Activated CD4-positive, CD25-positive, alpha-beta regulatory T cell (primary cell): Measurements from ENCODE around the gene PSMG2.
A peak's percentile ranks its signal among the peaks of the same experiment; 100 is the strongest.
"Not testable (repeated sequence)": the region's sequence is repeated elsewhere in the genome, so short reads cannot be mapped to it uniquely, and the experiment has no call there.

Experiments
- DNase-seq, 4 experiments: peaks; one replicate each; lab custom pipeline; 2025; lab: John Stamatoyannopoulos, UW

The PSMG2 gene

DNA sequence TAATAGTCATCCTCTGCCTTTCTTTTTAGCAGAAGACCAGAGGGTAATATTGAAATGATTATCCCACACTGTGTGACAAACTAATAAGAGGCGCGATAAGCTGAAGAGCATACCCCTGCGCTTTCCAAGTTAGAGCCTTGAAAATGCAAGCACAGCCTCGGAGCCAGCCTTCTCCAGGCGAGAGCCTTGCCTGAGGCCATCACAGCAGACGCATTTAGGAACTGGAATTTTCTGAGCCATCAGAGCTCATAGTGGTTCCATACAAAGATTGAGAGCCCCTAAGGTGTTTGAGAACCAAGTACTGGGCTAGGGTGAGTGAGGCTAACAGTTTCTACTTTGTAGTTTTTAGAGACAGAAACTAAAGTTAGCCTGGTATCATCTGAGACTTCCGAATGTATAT lies 19.9 kb downstream of the PSMG2 start:
- DNase-seq = no peak

DNA sequence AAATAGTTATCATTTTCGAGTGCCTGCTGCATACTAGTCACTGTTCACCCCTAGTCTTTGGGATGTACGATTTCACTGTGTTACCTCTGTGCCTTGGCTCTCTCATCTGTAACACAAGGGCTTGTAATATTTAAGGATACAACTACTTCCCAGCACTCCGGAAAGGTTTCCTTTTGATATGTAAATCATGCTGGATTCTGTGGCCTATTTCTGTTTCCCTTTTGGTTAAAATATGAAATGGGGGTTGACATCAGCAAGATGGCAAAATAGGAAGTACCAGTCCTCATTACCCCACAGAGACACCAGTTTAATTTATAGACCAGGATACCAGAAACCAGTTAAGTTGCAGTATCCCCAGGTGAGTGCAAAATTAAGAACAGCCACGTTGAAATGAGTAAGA lies 23.5 kb downstream of the PSMG2 start:
- no peak for DNase-seq

DNA sequence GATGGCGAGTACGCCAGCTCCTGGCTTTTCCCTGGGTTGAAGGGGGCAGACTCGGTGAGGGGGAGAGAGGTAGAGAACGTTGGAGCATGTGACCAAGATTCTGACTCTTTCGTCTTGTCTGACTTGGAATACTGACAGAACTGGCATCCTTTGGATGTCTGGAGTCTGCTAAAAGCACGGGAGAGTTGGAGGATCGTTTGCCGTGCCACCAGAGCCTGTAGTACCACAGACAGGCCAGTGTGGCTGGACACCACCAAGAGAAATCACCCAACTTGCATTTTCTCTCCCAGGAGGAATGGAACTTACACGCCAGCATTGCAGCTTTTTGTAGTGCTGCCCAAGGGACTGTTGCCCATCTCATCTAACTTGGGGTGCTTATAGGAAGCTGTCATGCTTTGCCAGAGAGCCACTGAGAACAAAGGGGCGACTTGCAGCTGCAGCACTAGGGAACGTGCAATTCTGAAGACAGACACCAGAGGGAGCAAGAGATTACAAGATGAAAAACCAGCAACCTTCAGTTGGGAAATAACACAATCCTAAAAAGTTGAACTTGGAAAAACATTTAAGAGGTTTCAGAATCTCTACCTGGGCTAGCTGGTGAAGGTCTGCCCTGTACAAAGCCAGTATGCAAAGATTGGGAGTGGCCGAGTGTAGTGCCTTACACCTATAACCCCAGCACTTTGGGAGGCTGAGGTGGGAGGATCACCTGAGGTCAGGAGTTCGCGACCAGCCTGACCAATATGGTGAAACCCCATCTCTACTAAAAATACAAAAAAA lies 24.1 kb downstream of the PSMG2 start:
- peak; percentile 15 to 31 (median 19) for DNase-seq

DNA sequence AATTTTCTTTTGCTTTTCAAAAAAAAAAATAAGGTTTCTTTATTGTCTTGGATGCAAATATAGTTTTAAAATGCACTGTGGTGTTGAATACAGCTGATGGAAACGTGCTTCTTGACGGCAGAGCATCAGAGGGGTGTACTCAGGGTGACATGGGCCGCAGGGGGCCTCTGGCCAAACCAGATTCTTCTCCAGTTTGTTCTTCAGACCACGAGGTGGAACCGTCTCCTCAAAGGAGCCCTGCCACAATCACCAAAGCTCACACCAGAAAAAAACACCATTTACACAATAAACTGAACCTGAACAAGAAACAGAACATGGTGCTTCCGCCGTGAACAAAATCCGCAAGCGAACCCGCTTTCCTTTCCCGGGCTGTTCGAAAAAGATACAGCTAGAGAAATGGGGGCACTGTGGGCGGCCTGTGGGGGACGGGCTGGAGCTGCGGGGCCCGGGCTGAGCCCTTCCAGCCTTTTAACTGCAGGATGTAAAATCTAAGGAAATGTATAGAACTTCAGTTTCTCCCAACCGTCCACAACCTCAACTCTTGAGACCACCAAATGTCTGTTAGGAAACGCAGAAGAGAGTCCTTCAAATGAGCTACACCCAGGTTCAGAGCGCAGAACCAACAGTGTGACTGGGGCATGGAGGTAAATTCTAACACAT lies 34.5 kb downstream of the PSMG2 start:
- no peak for DNase-seq

DNA sequence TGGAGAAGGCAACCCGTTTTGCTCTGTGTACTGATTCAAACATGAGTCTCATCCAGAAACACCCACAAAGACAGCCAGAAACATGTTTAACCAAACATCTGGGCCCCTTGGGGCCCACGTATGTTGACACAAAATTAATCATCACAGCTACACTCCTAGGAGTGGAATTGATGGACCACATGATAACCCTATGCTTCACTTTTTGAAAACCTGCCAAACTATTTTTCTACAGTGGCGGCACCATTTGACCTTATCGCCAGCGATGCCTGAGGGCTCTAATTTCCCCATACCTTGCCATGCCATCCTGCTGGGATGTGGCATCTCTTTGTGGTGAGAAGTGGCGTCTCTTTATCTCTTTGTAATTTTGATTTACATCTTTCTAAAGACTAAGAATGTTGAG lies 38.5 kb downstream of the PSMG2 start:
- DNase-seq = no peak

DNA sequence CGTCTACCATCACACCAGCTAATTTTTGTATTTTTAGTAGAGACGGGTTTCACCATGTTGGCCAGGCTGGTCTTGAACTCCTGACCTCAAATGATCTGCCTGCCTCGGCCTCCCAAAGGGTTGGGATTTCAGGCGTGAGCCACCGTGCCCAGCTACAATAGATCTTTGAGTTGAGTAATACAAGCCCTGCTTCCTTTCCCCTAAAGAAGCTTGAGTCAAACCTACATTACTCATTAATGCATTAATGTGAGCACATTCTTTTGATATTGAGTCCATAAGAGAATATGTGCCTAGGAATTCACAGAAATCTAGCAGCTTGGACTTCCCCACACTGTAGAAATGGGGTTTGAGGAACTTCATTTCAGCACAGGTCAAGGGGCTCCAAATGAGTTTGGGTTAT lies 39.6 kb downstream of the PSMG2 start:
- no peak for DNase-seq

DNA sequence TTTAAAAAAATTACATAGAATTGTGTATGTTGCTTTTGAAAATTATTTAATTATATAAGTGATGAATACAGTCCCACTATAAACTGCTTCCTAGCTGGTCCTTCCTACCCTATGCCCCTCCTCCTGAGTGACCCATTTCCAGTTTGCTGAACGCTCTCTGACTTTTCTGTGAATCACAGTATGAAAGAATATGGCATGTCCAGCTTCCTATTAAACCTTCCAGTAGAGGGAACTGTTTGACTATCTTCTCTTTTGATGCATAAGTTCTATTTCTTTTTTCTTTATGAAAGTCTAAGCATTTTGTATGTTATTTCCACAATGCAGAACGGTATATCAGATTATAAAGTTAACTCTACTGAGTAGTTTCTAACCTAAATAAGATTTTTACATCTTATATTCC lies 41.3 kb downstream of the PSMG2 start:
- DNase-seq = no peak

DNA sequence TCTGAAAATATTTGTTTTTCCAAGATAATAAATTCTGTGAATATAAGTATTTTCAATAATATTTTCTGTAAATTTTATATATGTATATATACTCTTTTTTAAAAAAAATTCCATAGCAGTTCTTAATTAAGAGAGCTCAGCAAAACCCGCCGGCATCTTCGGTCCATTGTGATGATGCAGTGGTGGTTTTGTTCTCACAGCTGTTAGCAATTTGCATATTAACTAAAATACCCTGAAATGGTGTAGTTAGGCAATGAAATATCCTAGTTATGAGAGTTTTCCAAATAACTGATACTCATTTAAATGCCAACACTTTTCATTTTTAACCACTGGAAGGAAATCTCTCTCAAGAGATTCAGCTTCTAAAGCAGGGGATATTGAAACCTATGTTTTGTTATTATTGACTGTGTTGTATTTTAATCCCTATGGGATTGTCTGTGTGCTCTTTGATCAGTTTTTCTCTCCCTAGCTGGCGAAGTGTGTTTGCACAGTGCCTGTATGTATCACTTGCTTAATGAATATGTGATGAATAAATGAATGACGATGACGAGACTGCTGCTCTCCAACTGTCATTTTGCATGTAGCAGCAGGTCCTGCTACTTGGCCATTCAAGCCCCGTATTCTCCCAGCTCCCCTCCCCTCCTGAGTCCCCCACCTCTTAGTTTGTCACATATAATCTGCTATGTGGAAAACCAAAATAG lies 42.4 kb downstream of the PSMG2 start:
- DNase-seq = no peak

DNA sequence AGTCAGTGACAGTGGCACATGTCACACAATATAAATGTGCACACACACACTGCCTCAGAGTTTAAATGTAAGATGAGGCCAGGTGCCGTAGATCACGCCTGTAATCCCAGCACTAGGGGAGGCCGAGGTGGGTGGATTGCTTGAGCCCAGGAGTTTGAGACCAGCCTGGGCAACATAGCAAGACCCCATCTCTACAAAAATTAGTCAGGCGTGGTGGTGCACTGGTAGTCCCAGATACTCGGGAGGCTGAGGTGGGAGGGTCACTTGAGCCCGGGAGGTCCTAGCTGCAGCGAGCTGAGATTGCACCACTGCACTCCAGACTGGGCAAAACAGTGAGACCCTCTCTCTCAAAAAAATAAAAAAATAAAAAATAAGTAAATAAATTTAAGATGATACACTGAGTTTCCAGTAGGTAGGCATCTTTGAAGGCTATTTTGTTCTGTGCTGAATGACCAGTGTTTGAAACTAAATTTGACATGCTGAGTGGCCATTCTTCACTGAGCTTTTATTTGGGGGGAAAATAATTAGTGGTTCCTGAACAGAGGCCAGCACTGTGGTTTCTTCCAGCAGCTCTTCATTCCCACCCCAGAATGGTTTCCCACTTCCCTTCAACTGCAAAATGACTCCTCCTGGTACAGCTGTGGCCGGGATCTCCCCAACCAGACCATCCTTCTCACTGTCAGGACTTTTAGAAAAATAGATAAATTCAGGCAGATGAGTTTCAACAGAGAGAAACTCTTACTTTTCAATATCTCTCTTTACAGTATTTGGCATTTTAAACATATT lies 44.9 kb downstream of the PSMG2 start:
- no peak for DNase-seq

DNA sequence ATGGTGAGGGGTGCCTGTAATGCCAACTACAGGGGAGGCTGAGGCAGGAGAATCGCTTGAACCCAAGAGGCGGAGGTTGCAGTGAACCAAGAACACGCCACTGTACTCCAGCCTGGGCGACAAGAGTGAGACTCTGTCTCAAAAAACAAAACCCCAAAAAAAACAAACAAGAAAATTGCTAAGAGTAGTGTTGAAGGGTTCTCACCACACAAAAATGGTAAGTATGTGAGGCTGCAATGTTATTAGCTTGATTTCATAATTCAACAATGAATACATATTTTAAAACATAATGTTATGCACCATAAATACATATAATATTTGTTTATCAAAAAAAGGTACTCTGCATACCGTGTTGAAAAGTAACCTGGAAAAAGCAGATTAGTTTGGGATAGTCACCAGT lies 45.8 kb downstream of the PSMG2 start:
- no peak for DNase-seq

DNA sequence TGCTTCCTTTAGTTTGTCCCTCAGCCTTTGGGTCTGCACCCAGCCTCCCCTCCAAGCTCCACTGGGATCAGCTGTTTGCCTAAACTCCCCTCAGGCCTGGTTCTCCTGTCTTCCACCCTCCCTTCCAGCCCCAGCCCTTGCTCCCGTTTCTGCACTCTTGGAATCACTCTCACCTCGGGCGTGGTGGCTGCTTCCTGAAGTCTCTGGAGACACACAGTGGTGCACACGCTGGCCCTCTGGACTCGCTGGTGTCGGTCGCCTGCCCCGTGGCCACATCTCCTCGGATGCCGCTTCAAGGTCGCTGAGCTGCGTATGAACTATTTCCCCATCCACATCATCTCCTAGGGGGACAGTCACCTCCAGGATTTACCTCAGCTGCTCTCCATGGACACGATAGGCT lies 46.3 kb downstream of the PSMG2 start:
- no peak for DNase-seq

DNA sequence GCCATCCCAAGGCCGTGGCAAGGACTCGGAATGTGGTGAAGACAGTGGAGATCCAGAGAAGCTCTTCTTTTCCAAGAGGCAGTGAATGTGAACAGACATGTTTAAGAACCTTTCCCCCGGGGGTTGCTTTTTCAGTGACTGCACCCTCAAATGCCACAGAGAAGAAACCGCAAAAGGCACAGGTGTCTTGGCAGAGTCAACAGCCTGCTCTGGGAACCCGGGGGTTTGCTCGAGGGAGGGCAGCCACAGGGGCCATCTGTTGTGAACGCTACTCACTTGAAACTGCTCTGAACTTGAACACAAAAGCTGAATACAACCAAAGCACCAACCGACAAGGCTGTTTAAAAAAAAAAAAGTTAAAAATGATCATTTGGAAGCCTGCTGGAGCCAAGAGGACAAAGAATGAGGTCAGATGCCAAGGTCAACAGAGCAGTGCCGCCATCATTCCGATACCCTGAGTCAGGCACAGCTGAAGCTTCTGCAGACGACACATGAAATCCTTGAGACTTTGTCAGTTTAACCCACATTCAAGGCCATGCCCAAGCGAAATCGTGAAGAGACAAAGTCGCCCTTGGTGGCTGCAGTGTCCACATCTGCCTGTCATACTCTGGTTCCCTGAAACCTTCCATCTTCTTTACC lies 47.4 kb downstream of the PSMG2 start:
- no peak for DNase-seq

DNA sequence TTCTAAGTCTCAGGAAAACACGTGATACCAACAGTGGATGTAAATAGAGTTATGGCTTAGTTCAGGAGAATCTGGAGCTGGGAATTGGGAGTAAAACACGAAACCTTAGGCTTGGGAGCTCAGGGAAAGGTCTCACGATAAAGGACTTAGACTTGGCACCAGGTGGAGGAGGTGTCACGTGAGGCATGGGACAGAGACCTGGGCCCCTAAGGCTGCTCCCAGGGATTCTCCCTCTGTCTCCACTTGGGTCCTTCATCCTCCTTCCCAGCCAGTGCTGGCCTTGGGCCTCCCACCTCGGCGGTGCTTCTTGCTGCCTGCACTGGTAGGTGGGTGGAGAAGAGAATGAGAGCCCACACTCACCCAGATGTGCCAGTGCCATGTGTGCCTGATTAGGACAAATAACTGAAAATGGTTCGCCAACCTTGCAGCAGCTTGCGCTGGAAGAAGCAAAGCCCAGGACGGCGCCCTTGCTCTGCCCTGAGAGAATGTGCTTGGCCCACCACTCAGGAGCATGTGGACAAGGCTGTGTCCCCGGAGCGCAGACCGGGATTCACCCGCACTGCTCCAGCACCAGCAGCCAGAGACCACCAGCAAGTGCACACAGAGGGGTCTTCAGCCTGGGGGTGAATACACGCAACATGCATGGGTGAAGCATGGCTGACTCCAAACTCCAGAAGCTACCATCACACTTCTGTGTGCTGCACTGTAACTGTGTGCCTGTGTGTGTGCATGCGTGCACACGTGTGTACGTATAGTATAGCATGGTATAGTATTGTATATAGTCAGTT lies 48.1 kb downstream of the PSMG2 start:
- DNase-seq = no peak

DNA sequence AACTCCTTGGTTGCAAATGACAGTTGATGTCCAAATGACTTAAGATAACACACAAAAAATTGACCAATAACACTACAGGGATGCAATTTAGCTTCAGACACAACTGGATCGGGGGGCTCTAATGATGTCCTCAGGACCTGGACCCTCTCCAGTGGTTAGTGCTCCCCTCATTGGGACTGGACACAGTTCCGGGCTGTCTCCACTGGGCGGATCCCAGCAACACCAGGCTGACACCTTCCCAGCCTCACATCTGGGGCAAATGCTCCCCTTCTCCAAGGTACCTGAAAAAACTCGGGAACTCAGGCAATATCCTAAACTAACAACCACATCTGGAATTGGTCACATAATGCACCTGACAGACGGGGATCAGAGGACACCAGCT lies 48.7 kb downstream of the PSMG2 start:
- DNase-seq = no peak

DNA sequence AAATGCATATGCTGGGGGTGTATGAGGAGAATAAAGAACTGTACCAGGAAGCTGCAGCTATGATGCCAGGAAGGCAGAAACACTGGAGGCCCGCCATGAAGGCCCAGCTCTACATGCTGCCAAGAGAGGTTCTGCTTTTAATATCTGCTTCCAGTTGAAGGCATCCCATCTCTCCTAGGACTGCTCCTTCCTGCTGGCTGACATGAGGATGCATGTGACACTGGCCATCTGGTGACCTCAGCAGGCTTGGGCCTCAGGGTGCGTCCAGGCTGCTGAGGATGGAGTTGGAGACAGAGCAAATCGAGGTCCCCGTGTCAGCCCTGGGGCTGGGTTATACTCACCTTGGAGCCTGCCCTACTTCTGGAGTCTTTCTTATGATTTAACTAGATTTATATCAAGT lies 49.0 kb downstream of the PSMG2 start:
- no peak for DNase-seq

DNA sequence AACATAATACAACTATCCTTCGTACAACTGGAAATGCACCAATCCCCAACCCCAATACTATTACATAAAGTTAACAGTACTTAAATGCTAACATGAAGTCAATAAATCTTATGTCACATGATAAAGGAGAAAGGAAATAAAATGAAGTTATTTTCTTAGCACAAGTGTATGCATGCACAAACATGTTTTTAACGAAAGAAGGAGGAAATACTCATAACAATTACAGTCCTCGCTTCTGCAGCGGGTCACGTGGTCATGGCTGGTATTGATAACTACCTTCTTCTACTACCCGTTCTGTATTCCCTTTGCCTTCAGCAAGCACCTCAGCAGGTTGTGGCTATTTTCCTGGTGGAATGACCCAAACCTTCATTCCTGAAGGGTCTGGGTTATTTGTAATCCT lies 51.7 kb downstream of the PSMG2 start:
- no peak for DNase-seq

DNA sequence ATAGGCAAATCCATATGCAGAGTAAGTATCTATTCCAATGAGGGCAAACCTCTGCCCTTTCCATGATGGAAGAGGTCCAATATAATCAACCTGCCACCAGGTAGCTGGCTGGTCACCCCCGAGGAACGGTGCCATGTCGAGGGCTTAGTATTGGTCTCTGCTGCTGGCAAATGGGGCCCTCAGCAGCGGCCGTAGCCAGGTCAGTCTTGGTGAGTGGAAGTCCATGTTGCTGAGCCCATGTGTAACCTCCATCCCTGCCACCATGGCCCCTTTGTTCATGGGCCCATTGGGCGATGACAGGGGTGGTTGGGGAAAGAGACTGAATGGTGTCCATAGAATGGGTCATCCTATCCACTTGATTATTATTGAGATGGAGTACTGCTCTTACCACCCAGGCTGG lies 52.8 kb downstream of the PSMG2 start:
- not testable (repeated sequence) for DNase-seq

DNA sequence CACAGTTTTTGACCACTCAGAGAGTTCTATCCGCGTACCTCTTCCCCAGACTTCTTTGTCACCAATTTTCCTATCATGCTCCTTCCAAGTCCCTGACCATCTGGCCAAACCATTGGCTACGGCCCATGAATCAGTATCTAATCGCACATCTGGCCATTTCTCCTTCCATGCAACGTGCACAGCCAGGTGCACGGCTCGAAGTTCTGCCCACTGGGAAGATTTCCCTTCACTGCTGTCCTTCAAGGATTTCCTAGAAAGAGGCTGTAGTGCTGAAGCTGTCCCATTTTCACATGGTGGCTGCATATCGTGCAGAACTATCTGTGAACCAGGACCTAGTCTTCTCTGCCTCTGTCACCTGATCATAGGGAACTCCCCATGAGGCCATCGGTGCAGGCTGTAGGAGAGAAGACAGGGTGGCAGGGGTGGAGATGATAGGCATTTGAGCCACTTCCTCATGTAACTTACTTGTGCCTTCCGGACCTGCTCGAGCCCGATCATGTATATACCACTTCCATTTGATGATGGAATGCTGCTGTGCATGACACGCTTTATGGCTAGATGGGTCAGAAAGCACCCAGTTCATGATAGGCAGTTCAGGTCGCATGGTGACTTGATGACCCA lies 53.9 kb downstream of the PSMG2 start:
- DNase-seq = not testable (repeated sequence)

DNA sequence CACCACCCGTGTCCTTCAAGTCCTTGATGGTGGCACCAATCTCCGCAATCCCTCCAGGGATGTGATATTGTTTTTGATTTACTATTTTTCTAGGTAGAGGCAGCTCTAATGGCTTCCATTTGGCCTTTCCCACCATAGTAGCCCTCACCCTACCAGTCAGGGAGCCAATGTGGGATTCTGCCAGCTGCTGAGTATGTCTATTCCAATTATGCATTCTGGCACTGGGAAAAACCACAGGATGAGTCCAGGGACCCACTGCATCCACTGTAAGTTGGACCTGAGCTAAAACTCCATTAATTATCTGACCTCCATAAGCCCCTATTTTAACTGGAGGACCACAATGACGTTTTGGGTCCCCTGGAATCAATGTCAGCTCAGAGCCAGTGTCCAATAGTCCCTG lies 55.7 kb downstream of the PSMG2 start:
- not testable (repeated sequence) for DNase-seq

DNA sequence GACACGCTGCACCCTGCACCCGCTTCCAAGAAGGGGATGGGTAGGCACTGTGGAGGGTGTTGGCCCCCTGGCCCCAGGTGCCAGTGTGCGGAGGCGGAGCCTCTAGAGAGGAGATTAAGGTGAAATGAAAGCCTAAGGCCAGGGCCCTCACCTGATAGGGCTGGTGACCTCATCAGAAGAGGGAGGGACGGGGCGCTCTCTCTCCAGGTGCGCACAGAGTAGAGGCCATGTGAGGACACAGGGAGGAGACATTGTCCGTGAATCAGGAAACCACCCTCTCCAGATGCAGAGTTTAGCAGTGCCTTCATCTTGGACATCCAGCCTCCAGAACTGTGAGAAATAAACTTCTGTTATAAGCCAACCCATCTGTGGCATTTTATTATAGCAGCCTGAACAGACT lies 62.3 kb downstream of the PSMG2 start:
- no peak for DNase-seq

DNA sequence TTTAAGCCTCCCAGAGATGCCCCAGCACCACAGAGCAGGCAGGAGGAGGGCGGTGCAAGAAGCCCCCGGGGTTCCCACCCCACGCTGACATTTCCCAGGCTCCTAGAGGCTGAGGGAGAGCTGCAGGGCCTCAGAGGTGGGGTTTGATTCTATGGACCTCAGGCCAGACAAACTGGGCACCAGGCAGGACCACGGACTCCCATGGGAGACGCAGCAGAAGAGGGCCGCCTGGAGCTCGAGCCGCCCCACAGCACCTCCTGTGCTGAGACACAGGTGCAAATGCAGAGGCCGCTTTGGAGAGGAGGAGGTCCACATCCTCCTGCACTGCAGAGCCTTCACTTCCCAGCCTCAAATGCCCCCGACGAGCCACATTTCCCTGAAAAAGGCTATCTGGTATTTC lies 62.7 kb downstream of the PSMG2 start:
- no peak for DNase-seq
